Aorta (tissue), 5 donors: ENCODE data around the gene TMEM131L. TPM values are rescaled to one million over a fixed set of nuclear protein-coding genes. Genes with fewer than 3 reads are reported as not detected.
"Not testable (repeated sequence)": the region's sequence is repeated elsewhere in the genome, so short reads cannot be mapped to it uniquely, and the experiment has no call there.

Source experiments
- ATAC-seq: fragments of 200-7000 bp; cut with Tn5 transposase; one replicate; pipeline ENCODE4 v1.9.1; 2022; ENCODE audit warnings: moderate library complexity; ENCODE audit not compliant: low FRiP score
- DNase-seq, 2 donors: peaks; one replicate each; pipeline ENCODE4 v3.0.0-alpha.2; 2020
- H3K27ac ChIP-seq, 2 donors: one replicate each; pipeline ENCODE4 v1.5.1; 2013; ENCODE audit warnings: low read length in 2 of 2, mild to moderate bottlenecking in 2 of 2, moderate library complexity in 2 of 2, control low read depth in 1 of 2, inconsistent platforms in 1 of 2, low read depth in 1 of 2
- H3K27me3 ChIP-seq, 2 donors: one replicate each; pipeline ENCODE4 v1.6.1; 2013; ENCODE audit warnings: control low read depth in 1 of 2, low read length in 1 of 2, mild to moderate bottlenecking in 1 of 2, moderate library complexity in 1 of 2; ENCODE audit not compliant: insufficient read depth in 2 of 2, control insufficient read depth in 1 of 2
- H3K36me3 ChIP-seq, 2 donors: one replicate each; pipeline ENCODE4 v1.6.1; 2013; ENCODE audit warnings: control low read depth in 1 of 2, low read length in 1 of 2, mild to moderate bottlenecking in 1 of 2; ENCODE audit not compliant: insufficient read depth in 2 of 2, control insufficient read depth in 1 of 2
- H3K4me1 ChIP-seq, 2 donors: one replicate each; pipeline ENCODE4 v1.6.1; 2013; ENCODE audit warnings: low read length in 2 of 2, control low read depth in 1 of 2, mild to moderate bottlenecking in 1 of 2, moderate library complexity in 1 of 2; ENCODE audit not compliant: insufficient read depth in 2 of 2, control insufficient read depth in 1 of 2
- H3K4me3 ChIP-seq, 2 donors: one replicate each; pipeline ENCODE4 v1.5.1; 2013; ENCODE audit warnings: low read length in 2 of 2, control low read depth in 1 of 2, mild to moderate bottlenecking in 1 of 2
- H3K9me3 ChIP-seq: one replicate; pipeline ENCODE4 v1.6.1; 2013; ENCODE audit warnings: mild to moderate bottlenecking, low read length; ENCODE audit not compliant: control insufficient read depth
- WGBS, 2 donors: extraction: QIAGEN DNeasy Blood & Tissue Kit; methylation state at CpG; one replicate each; pipeline ENCODE4 v1.1.7; 2013; 5-methylcytosine and 5-hydroxymethylcytosine counted together
- intact Hi-C, 2 donors: fragments of 100-400 bp; cut with DNase I; formaldehyde crosslinking; loops; one replicate each; pipeline versions ENCODE4 v1.14.2 to v1.15.0; 2022
- polyA plus RNA-seq, 2 donors: library from polyadenylated mRNA; stranded (reverse); fragments of 200-250 nt; gene quantifications; one replicate each; pipeline ENCODE4 v1.2.3, GENCODE V29; 2013
- total RNA-seq, 2 donors: library from RNA; stranded (reverse); fragmentation: NEBNext Ultra II Directional; extraction: Animal tissue kit (Norgen Biotek cat#: 25700); gene quantifications; one replicate each; pipeline ENCODE4 v1.2.1, GENCODE V29; 2021
- donor health status: healthy with polysubstance abuse.
- donor health status: Bipolar disorder and iron deficiency.
- donor health status: DM: no; HTN: no; CAD: no.
- donor health status: DM: no; HTN: no; CAD: no.
- donor health status: DM: yes; HTN: yes; CAD: no.

The TMEM131L gene
- total and polyA plus RNA-seq, 4 donors = 2.0 to 22.5 (median 17.5) TPM

GRCh38 chr4:153453402-153453801 is 12.8 kb upstream of the TMEM131L start:
- Histone ChIP-seq H3K27me3 (no peaks in the 10 kb centered on the region), H3K36me3 (no peaks in the 10 kb centered on the region), H3K9me3 (no peaks in the 10 kb centered on the region), H3K4me1 (no peaks in the 10 kb centered on the region), H3K27ac (no peak overlapping the region), H3K4me3 (no peak overlapping the region)
- ATAC-seq (no peak), DNase-seq (no peak)
- WGBS, 2 donors = 95 to 97% methylated on average over 8 of the region's 8 CpGs
- intact Hi-C loops = loop anchor here in 1 of 2 donors (10.0 kb wide), 1 partner anchor 291 kb away; no protein-coding TSS in a partner anchor

- no peaks in the 10 kb centered on the region for H3K36me3 ChIP-seq
- H3K4me1 ChIP-seq = no peaks in the 10 kb centered on the region
- no peaks in the 10 kb centered on the region for H3K27me3 ChIP-seq
- ATAC-seq = no peak
- intact Hi-C loops = loop anchor here in 1 of 2 donors (10.0 kb wide), 1 partner anchor 286 kb away; no protein-coding TSS in a partner anchor
- no peak overlapping the region for H3K27ac ChIP-seq
- H3K4me3 ChIP-seq = no peak overlapping the region
- no peak for DNase-seq
- H3K9me3 ChIP-seq = peaks cover 1% of the 10 kb centered on the region
- 40 to 53% methylated on average over 1 of the region's 1 CpG for WGBS, 2 donors
Observed at GRCh38 chr4:153458969-153459368, 7.2 kb upstream of the TMEM131L start.

GRCh38 chr4:153461549-153461948 is 4.6 kb upstream of the TMEM131L start:
- not testable (repeated sequence) for H3K4me1 ChIP-seq, H3K27ac ChIP-seq, H3K36me3 ChIP-seq, H3K27me3 ChIP-seq, H3K9me3 ChIP-seq, ATAC-seq, H3K4me3 ChIP-seq, DNase-seq
- intact Hi-C loops = loop anchor here in 1 of 2 donors (10.0 kb wide), 1 partner anchor 117 kb away; the partner anchor contains the start of gene MND1
- 96 to 99% methylated on average over 4 of the region's 4 CpGs for WGBS, 2 donors

GRCh38 chr4:153464068-153464467 is 2.1 kb upstream of the TMEM131L start:
- no peaks in the 10 kb centered on the region for H3K27me3 ChIP-seq

GRCh38 chr4:153465140-153465539 is 1.0 kb upstream of the TMEM131L start:
- Histone ChIP-seq H3K36me3 (no peaks in the 10 kb centered on the region), H3K27me3 (no peaks in the 10 kb centered on the region), H3K4me1 (no peaks in the 10 kb centered on the region), H3K4me3 (peak overlapping the region in 1 of 2 donors; percentile 86), H3K27ac (no peak overlapping the region), H3K9me3 (no peaks in the 10 kb centered on the region)
- no peak for DNase-seq
- WGBS, 2 donors = 45 to 57% methylated on average over 4 of the region's 4 CpGs
- no peak for ATAC-seq
- intact Hi-C loops = loop anchor here (5.0 to 10.0 kb wide), 5 partner anchors 87 to 123 kb away; partner anchors contain the start of gene MND1 (in 2 of the 2)

More at GRCh38 chr4:153464068-153464467, 2.1 kb upstream of the TMEM131L start:
- Histone ChIP-seq H3K36me3 (no peaks in the 10 kb centered on the region), H3K4me1 (no peaks in the 10 kb centered on the region), H3K4me3 (no peak overlapping the region), H3K27ac (no peak overlapping the region), H3K9me3 (no peaks in the 10 kb centered on the region)
- 71 to 74% methylated on average over 1 of the region's 1 CpG for WGBS, 2 donors
- DNase-seq (no peak), ATAC-seq (no peak)
- intact Hi-C loops = loop anchor here in 1 of 2 donors (10.0 kb wide), 1 partner anchor 119 kb away; the partner anchor contains the start of gene MND1

GRCh38 chr4:153465615-153466080 is 512 bp upstream of the TMEM131L start:
- intact Hi-C loops = loop anchor here (2.0 to 10.0 kb wide), 6 partner anchors 87 to 123 kb away; partner anchors contain the start of gene MND1 (in 2 of the 2)
- Histone ChIP-seq H3K36me3 (no peaks in the 10 kb centered on the region), H3K4me3 (peak overlapping the region; percentile 78 to 86), H3K9me3 (no peaks in the 10 kb centered on the region), H3K4me1 (no peaks in the 10 kb centered on the region), H3K27ac (peak overlapping the region in 1 of 2 donors; percentile 55), H3K27me3 (no peaks in the 10 kb centered on the region)
- ATAC-seq (peak; percentile 59), DNase-seq (peak; percentile 74 to 83)
- WGBS, 2 donors = 1% methylated on average over 31 of the region's 31 CpGs

- Histone ChIP-seq H3K4me3 (peak overlapping the region; percentile 55 to 86), H3K27ac (no peak overlapping the region), H3K9me3 (no peaks in the 10 kb centered on the region), H3K27me3 (no peaks in the 10 kb centered on the region), H3K36me3 (no peaks in the 10 kb centered on the region), H3K4me1 (no peaks in the 10 kb centered on the region)
- intact Hi-C loops = loop anchor here (2.0 to 10.0 kb wide), 6 partner anchors 85 to 125 kb away; partner anchors contain the start of gene MND1 (in 2 of the 2)
- peak; percentile 66 to 83 for DNase-seq
- 1 to 2% methylated on average over 41 to 43 of the region's 43 CpGs for WGBS, 2 donors
- ATAC-seq = peak; percentile 53
Observed at GRCh38 chr4:153466949-153467896, 1.1 kb downstream of the TMEM131L start.

- Histone ChIP-seq H3K27ac (no peak overlapping the region), H3K36me3 (no peaks in the 10 kb centered on the region), H3K9me3 (no peaks in the 10 kb centered on the region), H3K27me3 (no peaks in the 10 kb centered on the region), H3K4me1 (no peaks in the 10 kb centered on the region), H3K4me3 (peak overlapping the region; percentile 16 to 86)
- intact Hi-C loops = loop anchor here (2.0 to 10.0 kb wide), 6 partner anchors 84 to 126 kb away; partner anchors contain the start of gene MND1 (in 2 of the 2)
- no peak for ATAC-seq
- WGBS, 2 donors = 12% methylated on average over 4 of the region's 4 CpGs
- DNase-seq = no peak
Observed at GRCh38 chr4:153467897-153468262, 1.7 kb downstream of the TMEM131L start.
